Central memory CD8-positive, alpha-beta T cell (primary cell): Measurements from ENCODE around the gene STK17A.
"Not testable (repeated sequence)": the region's sequence is repeated elsewhere in the genome, so short reads cannot be mapped to it uniquely, and the experiment has no call there.

Source experiments
- ATAC-seq: fragments of 150-1000 bp; cut with Tn5 transposase; replicated peaks from 2 replicates; pipeline ENCODE4 v1.10.0; 2022; ENCODE audit warnings: mild to moderate bottlenecking, moderate FRiP score, moderate number of reproducible peaks; ENCODE audit not compliant: poor library complexity, severe bottlenecking; ENCODE audit errors: extremely low read depth
- DNase-seq, 2 donors: peaks; one replicate each; pipeline ENCODE4 v3.0.0; 2021; ENCODE audit warnings: low spot score in 2 of 2
- H3K27ac Mint-ChIP-seq: one replicate; pipeline ENCODE4 v1.8.0; 2022; ENCODE audit warnings: low read depth, mild to moderate bottlenecking, moderate library complexity, mixed read lengths
- H3K27me3 Mint-ChIP-seq: one replicate; pipeline ENCODE4 v1.8.0; 2022; ENCODE audit warnings: mixed read lengths
- H3K36me3 Mint-ChIP-seq: one replicate; pipeline ENCODE4 v1.8.0; 2022; ENCODE audit warnings: mild to moderate bottlenecking, moderate library complexity, mixed read lengths; ENCODE audit not compliant: insufficient read depth
- H3K4me1 Mint-ChIP-seq: one replicate; pipeline ENCODE4 v1.8.0; 2022; ENCODE audit warnings: mixed read lengths
- H3K4me3 Mint-ChIP-seq: one replicate; pipeline ENCODE4 v1.8.0; 2022; ENCODE audit warnings: mild to moderate bottlenecking, moderate library complexity, mixed read lengths
- H3K9me3 Mint-ChIP-seq: one replicate; pipeline ENCODE4 v1.8.0; 2022; ENCODE audit warnings: mixed read lengths

Gene STK17A

DNA sequence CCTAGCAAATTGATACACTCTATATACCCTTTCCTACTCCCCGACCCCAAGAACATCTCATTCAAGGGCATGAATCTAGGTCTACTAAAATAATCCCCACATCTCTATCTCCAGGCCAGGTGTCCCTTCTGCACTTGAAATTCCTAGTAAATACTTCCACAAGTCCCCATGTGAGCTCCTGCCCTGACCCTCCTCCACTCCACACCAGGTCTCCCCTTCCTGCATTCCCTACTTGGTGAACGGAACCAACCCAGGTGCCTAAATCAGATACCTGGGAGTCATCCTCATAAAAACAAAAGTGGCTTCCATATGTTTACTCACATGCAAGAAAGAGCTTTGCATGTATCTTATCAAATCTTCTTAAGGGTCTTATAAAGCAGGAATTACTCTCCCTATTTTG is 77.2 kb downstream of the STK17A start:
- no peak overlapping the region for H3K4me3 Mint-ChIP-seq
- H3K27me3 Mint-ChIP-seq: no peaks in the 10 kb centered on the region
- DNase-seq: no peak
- peak overlapping the region; percentile 50 for H3K27ac Mint-ChIP-seq
- H3K4me1 Mint-ChIP-seq: peaks cover 46% of the 10 kb centered on the region
- H3K9me3 Mint-ChIP-seq: no peaks in the 10 kb centered on the region
- H3K36me3 Mint-ChIP-seq: peaks cover 2% of the 10 kb centered on the region
- ATAC-seq: no peak

DNA sequence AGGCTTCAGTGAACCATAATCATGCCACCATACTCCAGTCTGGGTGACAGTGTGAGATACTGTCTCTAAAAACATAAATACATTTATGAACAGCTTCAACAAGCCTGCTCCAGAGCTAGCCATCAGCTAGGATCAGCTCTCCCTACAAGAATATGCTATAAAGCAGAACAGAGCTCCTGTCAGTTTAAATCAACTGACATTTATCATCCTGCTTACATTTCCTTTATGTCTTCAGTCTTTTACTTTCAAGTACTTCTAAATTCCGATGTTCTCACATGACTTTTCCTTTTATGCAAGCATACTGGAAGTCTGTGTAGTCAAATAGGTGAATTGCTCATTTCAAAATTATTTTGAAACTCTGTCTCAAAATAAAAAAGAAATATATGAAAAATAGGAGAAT is 81.8 kb downstream of the STK17A start:
- Mint-ChIP-seq H3K4me3 (no peak overlapping the region), H3K4me1 (peaks cover 50% of the 10 kb centered on the region)

DNA sequence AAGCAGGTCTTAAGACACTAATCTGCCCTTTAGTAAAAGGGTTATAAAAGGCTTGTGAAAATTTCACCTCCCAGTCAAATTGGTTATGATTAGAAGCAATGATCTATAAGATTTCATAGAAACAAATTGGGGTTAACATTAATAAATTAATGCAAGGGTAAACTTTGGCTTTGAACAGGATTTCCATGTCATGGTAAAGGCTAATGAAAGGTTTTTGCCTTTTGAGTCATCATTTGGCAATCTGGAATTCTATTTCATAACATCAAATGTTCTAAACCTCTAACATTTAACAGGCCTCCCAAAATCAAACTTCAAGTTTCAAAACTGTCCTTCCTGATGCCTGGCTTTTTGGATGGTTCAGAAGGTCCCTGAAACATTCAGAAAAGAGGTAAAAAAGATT is 84.0 kb downstream of the STK17A start:
- Mint-ChIP-seq H3K27ac (no peak overlapping the region), H3K27me3 (no peaks in the 10 kb centered on the region), H3K4me1 (peaks cover 58% of the 10 kb centered on the region), H3K4me3 (no peak overlapping the region), H3K9me3 (no peaks in the 10 kb centered on the region), H3K36me3 (peaks cover 5% of the 10 kb centered on the region)
- DNase-seq: no peak
- ATAC-seq: no peak

More for the DNA sequence above, 81.8 kb downstream of the STK17A start:
- ATAC-seq (no peak), DNase-seq (no peak)
- H3K36me3 Mint-ChIP-seq: peaks cover 2% of the 10 kb centered on the region
- no peaks in the 10 kb centered on the region for H3K9me3 Mint-ChIP-seq
- no peaks in the 10 kb centered on the region for H3K27me3 Mint-ChIP-seq
- peak overlapping the region; percentile 62 for H3K27ac Mint-ChIP-seq

DNA sequence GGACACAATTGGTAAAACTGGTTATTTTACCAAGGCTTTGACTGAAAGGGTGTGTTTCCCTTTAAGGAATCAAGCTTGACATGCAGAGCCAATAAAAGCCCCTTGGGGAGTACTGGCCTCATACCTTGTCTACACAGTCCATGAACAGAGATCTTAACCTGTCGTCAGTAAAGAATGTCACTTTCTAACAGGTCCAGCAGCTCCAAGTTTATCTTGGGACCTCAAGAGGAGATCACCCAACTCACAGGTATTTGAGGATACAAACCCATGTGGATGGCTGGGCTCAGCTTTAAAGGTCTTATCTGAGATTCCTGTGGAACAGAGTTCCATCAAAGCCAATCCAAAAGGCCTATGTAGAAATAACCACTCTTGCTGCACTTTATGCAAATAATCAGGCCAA is 85.1 kb downstream of the STK17A start:
- Mint-ChIP-seq H3K27ac (no peak overlapping the region), H3K36me3 (peaks cover 5% of the 10 kb centered on the region), H3K4me1 (peaks cover 66% of the 10 kb centered on the region), H3K4me3 (no peak overlapping the region), H3K9me3 (no peaks in the 10 kb centered on the region), H3K27me3 (no peaks in the 10 kb centered on the region)
- ATAC-seq (no peak), DNase-seq (no peak)

DNA sequence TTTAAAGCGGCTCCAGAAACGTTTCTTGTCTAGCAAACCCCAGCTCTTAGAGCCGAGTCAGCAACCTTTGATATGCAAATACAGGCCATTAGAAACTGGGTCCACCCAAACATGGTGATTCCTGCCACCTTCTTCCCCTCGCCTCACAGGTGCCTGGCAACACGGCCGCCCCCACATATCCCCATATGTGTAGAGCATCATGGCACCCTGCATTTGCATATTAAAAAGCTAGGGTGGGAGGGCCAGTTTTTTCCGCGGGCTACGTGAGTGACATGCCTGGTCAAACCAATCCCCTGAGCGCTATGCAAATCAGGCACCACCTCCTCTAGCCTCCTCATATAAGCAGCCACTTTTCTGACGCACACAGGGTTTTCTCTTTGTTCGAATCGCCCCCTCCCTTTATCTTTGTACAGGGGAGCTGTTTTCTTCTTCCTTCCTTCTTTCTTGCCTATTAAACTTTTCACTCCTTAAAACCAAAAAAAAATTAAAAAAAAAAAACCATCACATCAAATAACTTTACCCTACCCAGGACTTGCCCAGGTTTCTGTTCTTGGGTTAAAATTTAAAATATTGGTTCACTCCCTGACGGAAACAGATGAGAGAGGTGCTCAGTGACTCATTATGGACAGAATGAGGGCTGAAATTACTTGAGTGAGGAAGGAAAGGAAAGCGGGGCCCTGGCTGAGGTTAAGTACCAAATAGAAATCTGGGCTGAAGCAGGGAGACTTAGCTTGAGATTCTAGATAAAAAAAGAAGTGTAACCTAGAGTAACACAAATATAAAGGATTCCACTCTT is 86.6 kb downstream of the STK17A start:
- Mint-ChIP-seq H3K27ac (peak overlapping the region; percentile 91), H3K4me1 (peaks cover 77% of the 10 kb centered on the region), H3K36me3 (peaks cover 2% of the 10 kb centered on the region), H3K9me3 (no peaks in the 10 kb centered on the region), H3K27me3 (no peaks in the 10 kb centered on the region), H3K4me3 (peak overlapping the region; percentile 56)
- peak in 1 of 2 donors; percentile 66 for DNase-seq
- peak; percentile 83 for ATAC-seq

DNA sequence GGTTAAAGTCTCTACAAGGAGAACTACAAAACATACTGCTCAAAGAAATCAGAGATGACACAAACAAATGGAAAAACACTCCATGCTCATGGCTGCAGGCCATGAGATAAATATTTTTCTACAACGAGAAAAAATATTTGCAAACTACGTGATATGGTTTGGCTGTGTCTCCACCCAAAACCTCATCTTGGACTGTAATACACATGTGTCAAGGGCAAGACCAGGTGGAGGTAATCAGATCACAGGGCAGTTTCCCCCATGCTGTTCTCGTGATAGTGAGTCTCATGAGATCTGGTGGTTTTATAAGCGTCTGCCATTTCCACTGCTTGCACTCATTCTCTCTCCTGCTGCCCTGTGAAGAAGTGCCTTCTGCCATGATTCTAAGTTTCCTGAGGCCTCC is 88.6 kb downstream of the STK17A start:
- H3K4me1 Mint-ChIP-seq: peaks cover 70% of the 10 kb centered on the region
- H3K4me3 Mint-ChIP-seq: peak overlapping the region; percentile 25
- no peak for DNase-seq
- H3K36me3 Mint-ChIP-seq: peaks cover 2% of the 10 kb centered on the region
- ATAC-seq: no peak
- H3K27me3 Mint-ChIP-seq: no peaks in the 10 kb centered on the region
- H3K27ac Mint-ChIP-seq: peak overlapping the region; percentile 70
- no peaks in the 10 kb centered on the region for H3K9me3 Mint-ChIP-seq

DNA sequence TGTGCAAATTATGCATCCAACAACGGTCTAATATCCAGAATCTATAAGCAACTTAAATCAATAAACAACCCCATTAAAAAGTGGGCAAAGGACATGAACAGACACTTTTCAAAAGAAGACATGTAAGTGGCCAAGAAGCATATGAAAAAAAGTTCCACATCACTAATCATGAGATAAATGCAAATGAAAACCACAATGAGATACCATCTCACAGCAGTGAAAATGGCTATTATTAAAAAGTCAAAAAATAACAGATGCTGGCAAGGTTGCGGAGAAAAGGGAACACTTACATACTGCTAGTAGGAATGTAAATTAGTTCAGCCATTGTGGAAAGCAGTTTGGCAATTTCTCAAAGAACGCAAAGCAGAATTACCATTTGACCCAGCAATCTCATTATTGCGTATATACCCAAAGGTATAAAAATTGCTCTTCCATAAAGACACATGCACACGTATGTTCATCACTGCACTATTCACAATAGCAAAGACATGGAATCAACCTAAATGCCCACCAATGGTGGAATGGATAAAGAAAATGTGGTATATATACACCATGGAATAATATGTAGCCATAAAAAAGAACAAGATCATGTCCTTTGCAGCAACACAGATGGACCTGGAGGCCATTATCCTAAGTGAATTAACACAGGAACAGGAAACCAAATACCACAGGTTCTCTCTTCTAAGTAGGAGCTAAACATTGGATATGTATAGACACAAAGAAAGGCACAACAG is 90.5 kb downstream of the STK17A start:
- not testable (repeated sequence) for DNase-seq, ATAC-seq, H3K9me3 Mint-ChIP-seq, H3K4me3 Mint-ChIP-seq, H3K27ac Mint-ChIP-seq, H3K36me3 Mint-ChIP-seq, H3K27me3 Mint-ChIP-seq
- peaks cover 74% of the 10 kb centered on the region for H3K4me1 Mint-ChIP-seq

DNA sequence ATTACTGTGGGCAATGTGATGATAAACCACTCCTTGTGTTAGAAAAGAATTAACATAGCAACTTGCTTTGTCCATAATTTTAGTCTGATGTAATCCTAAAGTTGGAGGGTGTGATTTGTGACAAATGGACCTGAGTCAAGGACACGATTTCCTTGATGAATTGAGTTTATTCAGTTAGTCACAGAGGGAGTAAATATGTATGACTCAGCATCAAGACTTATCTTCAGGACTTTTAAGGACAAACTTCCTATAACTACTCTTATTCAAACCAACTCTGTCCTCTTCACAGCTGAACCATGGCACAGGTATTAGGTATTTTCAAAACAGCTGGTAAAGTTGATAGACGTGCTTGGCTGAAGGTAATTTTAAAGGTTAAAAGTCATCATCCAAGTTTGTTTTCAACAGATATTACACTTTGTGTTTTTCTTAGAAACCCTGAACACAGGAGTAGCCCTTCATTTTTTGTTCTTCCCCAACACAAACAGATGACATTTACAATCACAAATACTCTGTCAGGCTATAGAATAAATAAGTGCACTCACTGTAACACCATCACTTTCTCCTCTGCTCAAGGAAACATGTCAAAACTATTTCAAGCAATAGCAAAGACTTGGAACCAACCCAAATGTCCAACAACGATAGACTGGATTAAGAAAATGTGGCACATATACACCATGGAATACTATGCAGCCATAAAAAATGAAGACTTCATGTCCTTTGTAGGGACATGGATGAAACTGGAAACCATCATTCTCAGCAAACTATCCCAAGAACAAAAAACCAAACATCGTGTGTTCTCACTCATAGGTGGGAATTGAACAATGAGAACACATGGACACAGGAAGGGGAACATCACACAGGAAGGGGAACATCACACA is 91.9 kb downstream of the STK17A start:
- peaks cover 72% of the 10 kb centered on the region for H3K4me1 Mint-ChIP-seq
- no peak overlapping the region for H3K4me3 Mint-ChIP-seq
- H3K36me3 Mint-ChIP-seq: peaks cover 4% of the 10 kb centered on the region
- H3K9me3 Mint-ChIP-seq: no peaks in the 10 kb centered on the region
- ATAC-seq: no peak
- H3K27me3 Mint-ChIP-seq: no peaks in the 10 kb centered on the region
- no peak for DNase-seq
- no peak overlapping the region for H3K27ac Mint-ChIP-seq
